HFF-Myc (cell line): ENCODE data around the gene CHD6.

Experiments used
- DNase-seq: peaks from one replicate; pipeline ENCODE4 v3.0.0-alpha.2; 2011; ENCODE audit warnings: low read depth; ENCODE audit errors: extremely low read depth
- H3K4me3 ChIP-seq: replicated peaks from 2 replicates; pipeline ENCODE4 v1.5.1; 2011; ENCODE audit warnings: low read depth, mild to moderate bottlenecking, control low read depth, low read length
- TF ChIP-seq, protein P1 (sequence below): IDR thresholded peaks from 2 replicates; pipeline ENCODE4 v1.5.1; 2012; ENCODE audit warnings: mild to moderate bottlenecking, low read depth, low read length, control low read depth; ENCODE audit errors: missing control alignments

The CHD6 gene

DNA sequence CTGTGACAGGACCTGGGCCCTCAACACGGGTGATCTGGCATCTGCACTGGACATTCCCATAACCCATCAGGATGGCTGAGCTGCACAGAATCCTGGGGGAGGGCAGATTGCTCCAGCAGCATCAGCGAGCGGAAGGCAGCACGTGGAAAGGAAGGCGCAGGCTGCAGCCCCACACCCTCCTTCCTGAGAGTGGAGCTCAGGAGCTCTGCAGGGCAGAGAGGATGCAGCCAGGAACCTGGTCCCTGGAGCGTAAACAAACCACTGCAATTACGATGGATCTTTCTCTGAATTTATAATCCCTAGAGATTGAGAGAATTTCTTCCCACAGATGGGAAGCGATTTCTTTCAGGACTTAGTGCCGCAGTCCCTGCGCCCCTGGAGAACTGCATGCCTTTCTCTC is 211.8 kb downstream of the CHD6 start:
- DNase-seq: no peak
- no peak overlapping the region for H3K4me3 ChIP-seq
- TF ChIP-seq, protein P1, sequence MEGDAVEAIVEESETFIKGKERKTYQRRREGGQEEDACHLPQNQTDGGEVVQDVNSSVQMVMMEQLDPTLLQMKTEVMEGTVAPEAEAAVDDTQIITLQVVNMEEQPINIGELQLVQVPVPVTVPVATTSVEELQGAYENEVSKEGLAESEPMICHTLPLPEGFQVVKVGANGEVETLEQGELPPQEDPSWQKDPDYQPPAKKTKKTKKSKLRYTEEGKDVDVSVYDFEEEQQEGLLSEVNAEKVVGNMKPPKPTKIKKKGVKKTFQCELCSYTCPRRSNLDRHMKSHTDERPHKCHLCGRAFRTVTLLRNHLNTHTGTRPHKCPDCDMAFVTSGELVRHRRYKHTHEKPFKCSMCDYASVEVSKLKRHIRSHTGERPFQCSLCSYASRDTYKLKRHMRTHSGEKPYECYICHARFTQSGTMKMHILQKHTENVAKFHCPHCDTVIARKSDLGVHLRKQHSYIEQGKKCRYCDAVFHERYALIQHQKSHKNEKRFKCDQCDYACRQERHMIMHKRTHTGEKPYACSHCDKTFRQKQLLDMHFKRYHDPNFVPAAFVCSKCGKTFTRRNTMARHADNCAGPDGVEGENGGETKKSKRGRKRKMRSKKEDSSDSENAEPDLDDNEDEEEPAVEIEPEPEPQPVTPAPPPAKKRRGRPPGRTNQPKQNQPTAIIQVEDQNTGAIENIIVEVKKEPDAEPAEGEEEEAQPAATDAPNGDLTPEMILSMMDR: no peak

DNA sequence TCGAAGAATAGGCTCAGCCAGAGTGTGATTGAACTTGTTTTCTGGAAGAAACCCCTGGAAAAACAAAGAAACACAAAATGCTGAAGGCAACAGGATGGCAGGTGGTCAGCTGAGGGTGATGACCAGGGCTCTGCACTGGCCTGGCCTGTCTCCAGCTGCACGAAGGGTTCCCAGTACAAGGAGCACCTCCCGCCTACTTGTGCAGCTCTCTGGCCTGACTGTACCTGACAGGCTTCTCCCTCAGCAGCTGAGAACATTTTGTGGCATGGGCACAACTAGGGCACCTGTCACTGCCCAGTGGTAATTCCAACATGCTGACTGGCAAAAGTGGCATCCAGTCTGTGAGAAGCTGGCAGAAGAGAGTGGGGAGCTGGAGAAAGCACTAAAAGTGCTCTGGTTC is 212.7 kb downstream of the CHD6 start:
- DNase-seq: no peak
- no peak overlapping the region for H3K4me3 ChIP-seq
- TF ChIP-seq, protein P1: no peak

DNA sequence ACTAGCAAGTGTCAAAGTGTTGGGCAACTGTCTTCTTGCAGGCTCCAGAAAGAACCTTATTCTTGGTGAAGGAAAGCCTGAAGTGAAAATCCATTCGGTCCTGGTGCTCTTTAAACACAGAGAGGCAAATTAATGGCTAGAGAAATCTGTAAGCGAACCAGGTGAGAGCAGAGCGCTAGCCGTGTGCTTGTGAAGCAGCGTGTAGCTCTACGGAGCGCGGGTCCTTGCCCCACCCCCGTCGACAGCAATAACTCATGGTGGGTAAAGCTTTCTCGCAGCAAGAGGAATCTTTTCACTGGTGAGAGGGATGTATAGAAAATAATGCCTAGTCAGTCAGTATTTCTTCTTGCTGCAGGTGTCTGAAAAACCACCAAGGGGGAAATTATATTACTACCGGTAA is 214.6 kb downstream of the CHD6 start:
- H3K4me3 ChIP-seq: no peak overlapping the region
- TF ChIP-seq, protein P1: no peak
- DNase-seq: no peak

DNA sequence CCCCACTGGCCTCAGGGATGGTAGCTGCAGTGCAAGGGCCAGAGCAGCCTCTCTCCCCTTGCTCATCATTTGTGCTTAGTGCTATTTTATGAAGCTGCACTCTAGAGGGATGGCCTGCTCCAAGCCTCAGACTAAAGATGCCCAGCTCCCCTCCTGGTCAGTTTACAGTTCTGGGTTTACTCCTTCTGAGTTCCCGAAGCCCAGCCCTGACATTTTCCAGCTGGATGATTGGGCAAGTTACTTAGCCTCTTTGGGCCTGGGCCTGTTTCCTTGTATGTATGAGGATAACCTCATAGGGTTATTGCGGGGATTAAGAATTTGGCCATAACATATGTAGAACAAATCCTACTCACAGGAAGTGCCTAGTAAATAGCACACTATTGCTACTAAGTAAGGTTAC is 219.8 kb downstream of the CHD6 start:
- TF ChIP-seq, protein P1: no peak
- no peak for DNase-seq
- no peak overlapping the region for H3K4me3 ChIP-seq

DNA sequence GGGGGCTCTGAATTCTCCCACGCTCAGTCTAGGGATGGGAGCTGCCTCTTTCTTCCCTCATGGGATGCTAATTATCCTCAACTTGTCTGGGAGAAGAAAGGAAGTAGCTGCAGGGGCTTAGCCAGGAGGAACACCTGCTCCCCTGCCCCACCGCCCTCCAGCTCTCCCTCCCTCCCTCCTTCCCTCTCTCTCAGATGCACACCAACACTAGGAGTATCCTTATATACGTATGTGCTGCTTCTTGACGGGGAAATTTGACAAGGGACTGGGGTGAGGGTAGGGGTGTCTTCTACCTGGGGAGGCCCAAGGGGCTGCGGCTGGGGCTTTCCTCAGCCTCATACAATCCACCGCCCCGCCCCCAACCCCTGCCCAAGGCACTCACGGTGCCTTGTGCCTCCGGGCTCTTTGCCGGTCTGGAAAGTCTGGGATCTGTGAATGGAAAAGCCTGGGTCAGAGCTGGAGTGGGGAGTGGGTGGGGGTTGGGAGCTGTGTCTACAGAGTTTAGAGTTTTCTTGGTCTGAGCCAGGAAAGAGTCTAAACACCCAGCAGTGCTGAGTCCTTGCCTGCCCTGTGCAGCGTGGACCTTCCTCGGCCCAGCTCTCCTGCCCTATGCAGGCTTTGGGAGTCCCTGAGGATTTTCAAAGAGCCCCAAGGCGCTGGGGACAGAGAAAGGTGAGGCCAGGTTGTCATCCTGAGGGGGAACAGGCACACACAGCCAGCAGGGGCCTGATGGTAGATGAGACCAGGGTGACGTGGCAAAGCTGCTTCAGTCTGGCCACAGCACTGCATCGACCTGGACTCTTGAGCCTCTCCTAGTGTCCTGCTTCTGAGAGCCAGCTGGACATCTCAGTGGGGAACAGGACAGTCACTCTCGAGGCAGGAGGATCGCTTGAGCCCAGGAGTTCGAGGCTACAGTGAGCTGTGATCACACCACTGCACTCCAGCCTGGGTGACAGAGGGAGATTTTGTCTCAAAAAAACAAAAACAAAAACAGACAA is 222.2 kb downstream of the CHD6 start:
- DNase-seq: no peak
- TF ChIP-seq, protein P1: no peak
- no peak overlapping the region for H3K4me3 ChIP-seq

DNA sequence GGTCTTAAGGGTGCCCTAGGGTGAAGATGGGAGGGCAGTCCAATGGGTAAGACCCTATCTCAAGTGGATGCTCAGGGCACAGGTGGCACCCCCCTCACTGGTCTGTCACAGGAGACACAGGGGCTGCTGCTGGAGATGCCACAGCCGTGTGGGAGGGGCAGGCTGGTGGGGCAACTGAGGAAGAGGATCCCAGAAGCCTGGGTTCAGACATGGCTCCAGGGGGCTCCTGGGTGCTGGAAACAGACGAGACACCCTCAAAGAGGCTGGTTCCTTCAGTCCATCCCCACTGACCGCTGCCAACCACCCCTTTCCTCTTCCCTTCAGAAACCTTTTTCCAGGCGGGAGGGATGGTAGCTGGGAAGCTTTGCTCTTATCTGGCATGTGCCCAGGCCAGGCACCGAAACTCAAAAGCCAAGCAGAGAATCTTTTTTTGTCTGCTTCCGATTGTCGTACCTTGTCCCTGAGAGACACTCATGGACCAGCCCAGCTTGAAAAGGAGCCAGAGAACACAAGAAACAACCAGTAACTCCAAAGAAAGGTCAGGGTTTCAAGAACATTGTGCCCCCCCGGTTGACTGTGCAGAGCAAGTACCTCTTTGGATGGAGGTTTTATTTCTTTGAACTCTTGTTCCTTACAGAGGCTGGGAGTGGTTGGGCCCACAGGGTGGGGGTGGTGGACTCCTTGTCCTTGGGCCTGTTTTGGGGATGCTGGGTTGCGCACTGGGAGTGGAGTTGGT is 223.1 kb downstream of the CHD6 start:
- TF ChIP-seq, protein P1: no peak
- DNase-seq: no peak
- H3K4me3 ChIP-seq: no peak overlapping the region
